Stomach (tissue), 9 donors: Measurements from ENCODE around the gene PTGIR. TPM values are rescaled to one million over a fixed set of nuclear protein-coding genes. Genes with fewer than 3 reads are reported as not detected.
A peak's percentile ranks its signal among the peaks of the same experiment; 100 is the strongest.

Source experiments
- DNase-seq, 2 donors: peaks; one replicate each; pipeline versions ENCODE4 v3.0.0 to v3.0.0-alpha.2; 2013 to 2019
- H3K27ac ChIP-seq, 5 donors: fragments of 200-600 bp in 4 of 5; sonication (generic) in 4 of 5; one replicate each; pipeline ENCODE4 v1.5.1; 2013 to 2019; ENCODE audit warnings: mild to moderate bottlenecking in 1 of 5, moderate library complexity in 1 of 5
- H3K27me3 ChIP-seq, 3 donors: fragments of 200-600 bp; sonication (generic); one replicate each; pipeline ENCODE4 v1.5.1; 2017 to 2019; ENCODE audit warnings: mixed run types in 1 of 3
- H3K36me3 ChIP-seq, 4 donors: fragments of 200-600 bp; sonication (generic); 1 replicate in 3 of 4; 2 replicates in 1 of 4; pipeline ENCODE4 v1.5.1; 2016 to 2019
- H3K4me1 ChIP-seq, 4 donors: fragments of 200-600 bp; sonication (generic); one replicate each; pipeline ENCODE4 v1.5.1; 2016 to 2019
- H3K4me3 ChIP-seq, 4 donors: fragments of 200-600 bp; sonication (generic) in 3 of 4; one replicate each; pipeline ENCODE4 v1.5.1; 2016 to 2019; ENCODE audit warnings: mild to moderate bottlenecking in 1 of 4
- H3K9me3 ChIP-seq, 4 donors: fragments of 200-600 bp; sonication (generic); one replicate each; pipeline ENCODE4 v1.5.1; 2016 to 2019
- CTCF ChIP-seq, 7 experiments: fragments of 450-650 bp in 4 of 7; fragments of 200-600 bp in 3 of 7; sonication (generic) in 3 of 7; IDR thresholded peaks; one replicate each; pipeline ENCODE4 v1.5.1; 2016 to 2019; ENCODE audit warnings: antibody characterized with exemption in 7 of 7, control low read depth in 2 of 7, mild to moderate bottlenecking in 1 of 7
- EP300 ChIP-seq: sonication (generic); formaldehyde crosslinking; IDR thresholded peaks from one replicate; pipeline ENCODE4 v1.6.1; 2017; ENCODE audit warnings: antibody characterized with exemption
- POLR2A ChIP-seq, 4 donors: fragments of 450-650 bp; IDR thresholded peaks; one replicate each; pipeline ENCODE4 v1.6.1; 2016; ENCODE audit warnings: antibody characterized with exemption in 4 of 4, control low read depth in 2 of 4, mild to moderate bottlenecking in 1 of 4, moderate library complexity in 1 of 4
- POLR2AphosphoS5 ChIP-seq, 3 donors: sonication (generic); formaldehyde crosslinking; IDR thresholded peaks; one replicate each; pipeline ENCODE4 v1.6.1; 2016; ENCODE audit warnings: antibody characterized with exemption in 3 of 3
- WGBS, 5 donors: extraction: QIAGEN DNeasy Blood & Tissue Kit in 3 of 5; methylation state at CpG; one replicate each; pipeline versions ENCODE4 v1.1.5 to v1.1.7; 2013 to 2018; 5-methylcytosine and 5-hydroxymethylcytosine counted together
- intact Hi-C: fragments of 100-400 bp; cut with DNase I; formaldehyde crosslinking; loops from one replicate; pipeline ENCODE4 v1.15.1; 2023; ENCODE audit warnings: low total_unique reads
- polyA plus RNA-seq, 3 donors: library from polyadenylated mRNA; stranded (reverse); fragments of 200-250 nt; gene quantifications; one replicate each; pipeline ENCODE4 v1.2.3, GENCODE V29; 2013
- total RNA-seq, 5 donors: library from RNA; depleted of rRNA; stranded (reverse); fragments of >200 nt; gene quantifications; one replicate each; pipeline versions ENCODE4 v1.1.0 to v1.2.3, GENCODE V29; 2014 to 2016
- donor health status: healthy with polysubstance abuse.
- donor health status: Bipolar disorder and iron deficiency.
- donor health status: healthy.

PTGIR gene
- total and polyA plus RNA-seq, 8 donors = 1.6 to 6.7 (median 1.8) TPM; not detected in 2

GRCh38 chr19:46603195-46603637 lies 21.7 kb downstream of the PTGIR start:
- intact Hi-C loops = no loop called here
- Histone ChIP-seq H3K9me3 (no peaks in the 10 kb centered on the region), H3K27me3 (no peaks in the 10 kb centered on the region), H3K27ac (peak overlapping the region; percentile 94 to 99 (median 96)), H3K4me1 (peaks cover 31 to 63% (median 47%) of the 10 kb centered on the region in 4 donors), H3K4me3 (peak overlapping the region; percentile 80 to 100 (median 96)), H3K36me3 (peaks cover 29 to 32% (median 31%) of the 10 kb centered on the region in 4 donors)
- WGBS, 5 donors = 6 to 17% (median 14%) methylated on average over 2 of the region's 2 CpGs
- peak; percentile 59 to 86 for DNase-seq
- peak in 1 of 3 donors; percentile 35 for TF ChIP-seq POLR2AphosphoS5 (IDR thresholded peaks at IDR 0.05)
- no peak for TF ChIP-seq EP300

- H3K9me3 ChIP-seq = no peaks in the 10 kb centered on the region
- intact Hi-C loops = no loop called here
- H3K36me3 ChIP-seq = peaks cover 23 to 26% (median 25%) of the 10 kb centered on the region in 4 donors
- H3K4me3 ChIP-seq = peak overlapping the region; percentile 80 to 100 (median 96)
- peak overlapping the region; percentile 94 to 99 (median 96) for H3K27ac ChIP-seq
- H3K27me3 ChIP-seq = no peaks in the 10 kb centered on the region
- H3K4me1 ChIP-seq = peaks cover 31 to 63% (median 47%) of the 10 kb centered on the region in 4 donors
- 6 to 13% (median 7%) methylated on average over 20 to 23 of the region's 23 CpGs for WGBS, 5 donors
- TF ChIP-seq CTCF (IDR thresholded peaks at IDR 0.05) (no peak), EP300 (no peak), POLR2A (IDR thresholded peaks at IDR 0.05) (no peak), POLR2AphosphoS5 (IDR thresholded peaks at IDR 0.05) (no peak)
- DNase-seq = no peak
Measured at GRCh38 chr19:46602392-46603194, 22.3 kb downstream of the PTGIR start.

- peaks cover 13 to 15% (median 14%) of the 10 kb centered on the region in 4 donors for H3K36me3 ChIP-seq
- peaks cover 31 to 55% (median 46%) of the 10 kb centered on the region in 4 donors for H3K4me1 ChIP-seq
- no peaks in the 10 kb centered on the region for H3K27me3 ChIP-seq
- TF ChIP-seq CTCF (IDR thresholded peaks at IDR 0.05) = no peak
- TF ChIP-seq POLR2A (IDR thresholded peaks at IDR 0.05) = no peak
- TF ChIP-seq POLR2AphosphoS5 (IDR thresholded peaks at IDR 0.05) = peak in 2 of 3 donors; percentile 41 to 75
- no peak for TF ChIP-seq EP300
- WGBS, 5 donors = 0 to 1% (median 0%) methylated on average over 39 to 51 of the region's 51 CpGs
- H3K4me3 ChIP-seq = peak within 1 kb of the TSS; percentile 80 to 100 (median 96)
- H3K9me3 ChIP-seq = no peaks in the 10 kb centered on the region
- intact Hi-C loops = no loop called here
- peak within 1 kb of the TSS; percentile 94 to 99 (median 96) for H3K27ac ChIP-seq
- DNase-seq = peak in 1 of 2 donors; percentile 59
Measured at GRCh38 chr19:46601318-46602224, 23.3 kb downstream of the PTGIR start, which contains the start of gene CALM3. TSS of gene CALM3 (plus strand) at chr19:46601330. CDS start at chr19:46601435, 105 bp downstream.

GRCh38 chr19:46600384-46601317 lies 24.2 kb downstream of the PTGIR start:
- H3K4me1 ChIP-seq = peaks cover 31 to 47% (median 42%) of the 10 kb centered on the region in 4 donors
- peaks cover 4 to 6% (median 5%) of the 10 kb centered on the region in 4 donors for H3K36me3 ChIP-seq
- H3K27ac ChIP-seq = peak overlapping the region; percentile 94 to 99 (median 96)
- 1 to 2% (median 1%) methylated on average over 55 to 93 of the region's 93 CpGs for WGBS, 5 donors
- peak; percentile 54 to 81 (median 72) for TF ChIP-seq POLR2AphosphoS5 (IDR thresholded peaks at IDR 0.05)
- peak in 1 of 4 donors; percentile 25 for TF ChIP-seq POLR2A (IDR thresholded peaks at IDR 0.05)
- no peak for TF ChIP-seq EP300
- TF ChIP-seq CTCF (IDR thresholded peaks at IDR 0.05) = no peak
- H3K27me3 ChIP-seq = no peaks in the 10 kb centered on the region
- peak overlapping the region; percentile 80 to 100 (median 96) for H3K4me3 ChIP-seq
- intact Hi-C loops = no loop called here
- no peaks in the 10 kb centered on the region for H3K9me3 ChIP-seq
- DNase-seq = peak; percentile 98 to 99
